HCT116 (cell line): ENCODE measurements around the gene PLCL2. TPM values are rescaled to one million over a fixed set of nuclear protein-coding genes. Genes with fewer than 3 reads are reported as not detected.

ENCODE experiments used
- ATAC-seq: fragments of 200-7000 bp; cut with Tn5 transposase; 2 replicates; pipeline ENCODE4 v1.9.1; 2020; ENCODE audit warnings: mild to moderate bottlenecking, moderate library complexity
- BruUV-seq: library from RNA; stranded (reverse); fragments of 400-500 nt; replicated peaks from 2 replicates; lab custom pipeline; 2021; lab: Mats Ljungman, UMichigan
- CTCF ChIA-PET: fragments of 300-600 bp; sonication (Branson Sonifier 250); formaldehyde crosslinking; loops from one replicate; lab custom pipeline; 2021; ENCODE audit warnings: antibody characterized with exemption; lab: Charles Lee
- POLR2A ChIA-PET: fragments of 300-600, 350-600 bp; sonication (Branson Sonifier 250); formaldehyde crosslinking; loops from one replicate; lab custom pipeline; 2021; ENCODE audit warnings: antibody characterized with exemption; lab: Charles Lee
- RAD21 ChIA-PET, 2 experiments: fragments of 300-600 bp; sonication (Branson Sonifier 250); formaldehyde crosslinking; loops; one replicate each; lab custom pipeline; 2023; ENCODE audit warnings: low total read pairs in 2 of 2; ENCODE audit not compliant: uncharacterized antibody in 2 of 2, unreplicated experiment in 2 of 2, low non-redundant PET in 1 of 2; lab: Charles Lee
- DNase-seq: peaks from one replicate; pipeline ENCODE4 v3.0.0-alpha.2; 2010; ENCODE audit warnings: low read depth, low spot score
- H2AFZ ChIP-seq: fragments of 200-600 bp; shearing (Covaris generic), sonication (generic); 2 replicates; pipeline ENCODE4 v1.6.1; 2017; ENCODE audit warnings: low read depth, mixed run types, mixed read lengths, antibody characterized with exemption, low read length; ENCODE audit not compliant: poor library complexity, severe bottlenecking
- H3K27ac ChIP-seq: 2 replicates; pipeline ENCODE4 v1.5.1; 2012; ENCODE audit warnings: low read depth, low read length
- H3K27me3 ChIP-seq: fragments of 200-600 bp; sonication (generic); 2 replicates; pipeline ENCODE4 v1.6.1; 2016; ENCODE audit warnings: mixed run types, low read length, mixed read lengths; ENCODE audit not compliant: insufficient read depth
- H3K36me3 ChIP-seq, 2 experiments: fragments of 200-500 bp in 1 of 2; fragments of 200-600 bp in 1 of 2; sonication (Bioruptor generic) in 1 of 2; sonication (generic) in 1 of 2; 2 replicates each; pipeline versions ENCODE4 v1.5.1 to v1.6.1; 2014 to 2016; ENCODE audit warnings: low read length in 2 of 2, inconsistent platforms in 1 of 2, mixed read lengths in 1 of 2, mixed run types in 1 of 2; ENCODE audit not compliant: insufficient read depth in 2 of 2, control insufficient read depth in 1 of 2
- H3K4me1 ChIP-seq, 2 experiments: fragments of 200-600 bp in 1 of 2; sonication (generic) in 1 of 2; 2 replicates each; pipeline versions ENCODE4 v1.5.1 to v1.6.1; 2012 to 2017; ENCODE audit warnings: low read length in 2 of 2, inconsistent platforms in 1 of 2, mild to moderate bottlenecking in 1 of 2, mixed read lengths in 1 of 2, mixed run types in 1 of 2, moderate library complexity in 1 of 2; ENCODE audit not compliant: insufficient read depth in 2 of 2, control insufficient read depth in 1 of 2
- H3K4me2 ChIP-seq: fragments of 200-600 bp; sonication (generic); 2 replicates; pipeline ENCODE4 v1.6.1; 2017; ENCODE audit warnings: mixed run types, low read length, mixed read lengths
- H3K4me3 ChIP-seq, 2 experiments: fragments of 200-600 bp in 1 of 2; sonication (generic) in 1 of 2; replicated peaks in 1 of 2; 2 replicates each; pipeline ENCODE4 v1.5.1; 2011 to 2016; ENCODE audit warnings: low read length in 2 of 2, control low read depth in 1 of 2, low read depth in 1 of 2, mild to moderate bottlenecking in 1 of 2, mixed read lengths in 1 of 2, mixed run types in 1 of 2
- H3K79me2 ChIP-seq: fragments of 200-600 bp; sonication (generic); 2 replicates; pipeline ENCODE4 v1.6.1; 2017; ENCODE audit warnings: mild to moderate bottlenecking, mixed run types, low read length, moderate library complexity, mixed read lengths; ENCODE audit not compliant: insufficient read depth
- H3K9ac ChIP-seq: fragments of 200-600 bp; sonication (generic); 2 replicates; pipeline ENCODE4 v1.6.1; 2016; ENCODE audit warnings: low read length, mixed read lengths
- H3K9me2 ChIP-seq: fragments of 200-600 bp; sonication (generic), shearing (Covaris generic); 2 replicates; pipeline ENCODE4 v1.6.1; 2017; ENCODE audit warnings: mixed run types, mild to moderate bottlenecking, moderate library complexity; ENCODE audit not compliant: insufficient read depth
- H3K9me3 ChIP-seq, 2 experiments: fragments of 200-500 bp in 1 of 2; fragments of 200-600 bp in 1 of 2; sonication (Bioruptor generic) in 1 of 2; sonication (generic) in 1 of 2; 2 replicates each; pipeline ENCODE4 v1.6.1; 2014 to 2017; ENCODE audit warnings: low read length in 2 of 2, mixed read lengths in 2 of 2, inconsistent platforms in 1 of 2, low read depth in 1 of 2, mild to moderate bottlenecking in 1 of 2, mixed run types in 1 of 2, moderate library complexity in 1 of 2; ENCODE audit not compliant: control insufficient read depth in 1 of 2, insufficient read depth in 1 of 2
- H4K20me1 ChIP-seq: fragments of 200-600 bp; sonication (generic), shearing (Covaris generic); 2 replicates; pipeline ENCODE4 v1.6.1; 2017; ENCODE audit warnings: mixed run types, mild to moderate bottlenecking, moderate library complexity; ENCODE audit not compliant: insufficient read depth
- EGR1 ChIP-seq: IDR thresholded peaks from 2 replicates; pipeline ENCODE4 v1.6.1; 2012; ENCODE audit warnings: low read depth
- EZH2phosphoT487 ChIP-seq: fragments of 200-600 bp; IDR thresholded peaks from 2 replicates; pipeline ENCODE4 v1.6.1; 2018; ENCODE audit warnings: antibody characterized with exemption, borderline replicate concordance
- FOSL1 ChIP-seq: IDR thresholded peaks from 2 replicates; pipeline ENCODE4 v1.6.1; 2012; ENCODE audit warnings: low read depth
- POLR2A ChIP-seq: IDR thresholded peaks from 2 replicates; pipeline ENCODE4 v1.7.0; 2011; ENCODE audit warnings: borderline replicate concordance; ENCODE audit not compliant: insufficient read depth, insufficient read length; ENCODE audit errors: extremely low read depth
- POLR2AphosphoS5 ChIP-seq: IDR thresholded peaks from 2 replicates; pipeline ENCODE4 v1.6.1; 2011; ENCODE audit warnings: mild to moderate bottlenecking, low read depth, low read length, moderate library complexity
- RAD21 ChIP-seq: IDR thresholded peaks from 2 replicates; pipeline ENCODE4 v1.6.1; 2012; ENCODE audit warnings: low read depth, mild to moderate bottlenecking
- SIN3A ChIP-seq: IDR thresholded peaks from 2 replicates; pipeline ENCODE4 v1.6.1; 2012; ENCODE audit warnings: low read depth
- SRF ChIP-seq: IDR thresholded peaks from 2 replicates; pipeline ENCODE4 v1.6.1; 2012; ENCODE audit warnings: low read depth
- TCF7L2 ChIP-seq: IDR thresholded peaks from 2 replicates; pipeline ENCODE4 v1.7.0; 2011; ENCODE audit warnings: borderline replicate concordance, inconsistent platforms; ENCODE audit not compliant: insufficient read depth, insufficient read length; ENCODE audit errors: extremely low read depth
- YY1 ChIP-seq: IDR thresholded peaks from 2 replicates; pipeline ENCODE4 v1.6.1; 2011; ENCODE audit warnings: low read length, low read depth, moderate library complexity, mild to moderate bottlenecking; ENCODE audit not compliant: insufficient replicate concordance; ENCODE audit errors: extremely low read depth
- intact Hi-C: fragments of 100-400 bp; cut with micrococcal nuclease; formaldehyde crosslinking; loops from 2 replicates; pipeline ENCODE4 v1.10.0; 2022
- total RNA-seq: library from RNA; stranded (reverse); gene quantifications from one replicate; pipeline ENCODE4 v1.2.1, GENCODE V29; 2021; ENCODE audit not compliant: unreplicated experiment
- TF ChIP-seq, protein P1 (sequence below): IDR thresholded peaks from 2 replicates; pipeline ENCODE4 v1.6.1; 2011; ENCODE audit warnings: mild to moderate bottlenecking, low read length, moderate library complexity; ENCODE audit not compliant: insufficient replicate concordance; ENCODE audit errors: extremely low read depth
- TF ChIP-seq, protein P2 (sequence below): IDR thresholded peaks from 2 replicates; pipeline ENCODE4 v1.6.1; 2012; ENCODE audit warnings: low read depth
- TF ChIP-seq, protein P3 (sequence below): IDR thresholded peaks from 2 replicates; pipeline ENCODE4 v1.6.1; 2012
- TF ChIP-seq, protein P4 (sequence below), 3 experiments: fragments of 200-600 bp in 1 of 3; sonication (generic) in 1 of 3; IDR thresholded peaks in 2 of 3; conservative IDR thresholded peaks in 1 of 3; 2 replicates each; pipeline ENCODE4 v1.5.1; 2012 to 2017; ENCODE audit warnings: low read depth in 2 of 3, low read length in 2 of 3, antibody characterized with exemption in 1 of 3, borderline replicate concordance in 1 of 3, control low read depth in 1 of 3, mild to moderate bottlenecking in 1 of 3, mixed read lengths in 1 of 3, mixed run types in 1 of 3, moderate library complexity in 1 of 3; ENCODE audit not compliant: insufficient read depth in 1 of 3

PLCL2 gene
- total RNA-seq, 1 experiment from 2014 or later = 2.2 TPM

DNA sequence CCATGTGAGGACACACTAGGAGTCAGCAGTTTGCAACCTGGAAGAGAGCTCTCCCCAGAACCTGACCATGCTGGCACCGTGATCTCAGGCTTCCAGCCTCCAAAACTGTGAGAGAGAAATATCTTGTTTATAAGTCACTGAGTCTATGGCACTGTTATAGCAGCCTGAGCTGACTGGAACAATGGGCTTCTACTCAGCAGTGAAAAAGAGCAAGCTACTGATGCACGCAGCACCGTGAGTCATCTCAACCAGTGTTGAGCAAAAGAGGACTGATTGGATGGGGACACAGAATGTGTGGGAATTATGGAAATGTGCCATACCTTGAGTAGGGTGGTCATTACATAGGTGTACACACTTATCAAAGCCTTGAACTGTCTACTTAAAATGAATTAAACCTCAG is 230.4 kb downstream of the PLCL2 start:
- H4K20me1 ChIP-seq = no peaks in the 10 kb centered on the region
- no peaks in the 10 kb centered on the region for H3K4me1 ChIP-seq
- no peak overlapping the region for H2AFZ ChIP-seq
- DNase-seq (no peak), ATAC-seq (no peak)
- BruUV-seq = no TSS peak
- H3K9ac ChIP-seq = no peak overlapping the region
- H3K9me2 ChIP-seq = no peaks in the 10 kb centered on the region
- ChIA-PET RAD21 (no interaction called here), POLR2A (no interaction called here), CTCF (no interaction called here)
- no peak overlapping the region for H3K27ac ChIP-seq
- no peak overlapping the region for H3K4me2 ChIP-seq
- H3K36me3 ChIP-seq = no peaks in the 10 kb centered on the region
- H3K4me3 ChIP-seq = no peak overlapping the region
- intact Hi-C loops = no loop called here
- no peaks in the 10 kb centered on the region for H3K27me3 ChIP-seq
- no peaks in the 10 kb centered on the region for H3K9me3 ChIP-seq
- no peaks in the 10 kb centered on the region for H3K79me2 ChIP-seq
- TF ChIP-seq SRF (no peak), TCF7L2 (no peak), YY1 (no peak), POLR2A (no peak), EZH2phosphoT487 (no peak), EGR1 (no peak), FOSL1 (no peak), POLR2AphosphoS5 (no peak), SIN3A (no peak), RAD21 (no peak)
- TF ChIP-seq, protein P1, sequence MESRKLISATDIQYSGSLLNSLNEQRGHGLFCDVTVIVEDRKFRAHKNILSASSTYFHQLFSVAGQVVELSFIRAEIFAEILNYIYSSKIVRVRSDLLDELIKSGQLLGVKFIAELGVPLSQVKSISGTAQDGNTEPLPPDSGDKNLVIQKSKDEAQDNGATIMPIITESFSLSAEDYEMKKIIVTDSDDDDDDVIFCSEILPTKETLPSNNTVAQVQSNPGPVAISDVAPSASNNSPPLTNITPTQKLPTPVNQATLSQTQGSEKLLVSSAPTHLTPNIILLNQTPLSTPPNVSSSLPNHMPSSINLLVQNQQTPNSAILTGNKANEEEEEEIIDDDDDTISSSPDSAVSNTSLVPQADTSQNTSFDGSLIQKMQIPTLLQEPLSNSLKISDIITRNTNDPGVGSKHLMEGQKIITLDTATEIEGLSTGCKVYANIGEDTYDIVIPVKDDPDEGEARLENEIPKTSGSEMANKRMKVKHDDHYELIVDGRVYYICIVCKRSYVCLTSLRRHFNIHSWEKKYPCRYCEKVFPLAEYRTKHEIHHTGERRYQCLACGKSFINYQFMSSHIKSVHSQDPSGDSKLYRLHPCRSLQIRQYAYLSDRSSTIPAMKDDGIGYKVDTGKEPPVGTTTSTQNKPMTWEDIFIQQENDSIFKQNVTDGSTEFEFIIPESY = no peak
- TF ChIP-seq, protein P2, sequence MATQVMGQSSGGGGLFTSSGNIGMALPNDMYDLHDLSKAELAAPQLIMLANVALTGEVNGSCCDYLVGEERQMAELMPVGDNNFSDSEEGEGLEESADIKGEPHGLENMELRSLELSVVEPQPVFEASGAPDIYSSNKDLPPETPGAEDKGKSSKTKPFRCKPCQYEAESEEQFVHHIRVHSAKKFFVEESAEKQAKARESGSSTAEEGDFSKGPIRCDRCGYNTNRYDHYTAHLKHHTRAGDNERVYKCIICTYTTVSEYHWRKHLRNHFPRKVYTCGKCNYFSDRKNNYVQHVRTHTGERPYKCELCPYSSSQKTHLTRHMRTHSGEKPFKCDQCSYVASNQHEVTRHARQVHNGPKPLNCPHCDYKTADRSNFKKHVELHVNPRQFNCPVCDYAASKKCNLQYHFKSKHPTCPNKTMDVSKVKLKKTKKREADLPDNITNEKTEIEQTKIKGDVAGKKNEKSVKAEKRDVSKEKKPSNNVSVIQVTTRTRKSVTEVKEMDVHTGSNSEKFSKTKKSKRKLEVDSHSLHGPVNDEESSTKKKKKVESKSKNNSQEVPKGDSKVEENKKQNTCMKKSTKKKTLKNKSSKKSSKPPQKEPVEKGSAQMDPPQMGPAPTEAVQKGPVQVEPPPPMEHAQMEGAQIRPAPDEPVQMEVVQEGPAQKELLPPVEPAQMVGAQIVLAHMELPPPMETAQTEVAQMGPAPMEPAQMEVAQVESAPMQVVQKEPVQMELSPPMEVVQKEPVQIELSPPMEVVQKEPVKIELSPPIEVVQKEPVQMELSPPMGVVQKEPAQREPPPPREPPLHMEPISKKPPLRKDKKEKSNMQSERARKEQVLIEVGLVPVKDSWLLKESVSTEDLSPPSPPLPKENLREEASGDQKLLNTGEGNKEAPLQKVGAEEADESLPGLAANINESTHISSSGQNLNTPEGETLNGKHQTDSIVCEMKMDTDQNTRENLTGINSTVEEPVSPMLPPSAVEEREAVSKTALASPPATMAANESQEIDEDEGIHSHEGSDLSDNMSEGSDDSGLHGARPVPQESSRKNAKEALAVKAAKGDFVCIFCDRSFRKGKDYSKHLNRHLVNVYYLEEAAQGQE = no peak
- TF ChIP-seq, protein P3, sequence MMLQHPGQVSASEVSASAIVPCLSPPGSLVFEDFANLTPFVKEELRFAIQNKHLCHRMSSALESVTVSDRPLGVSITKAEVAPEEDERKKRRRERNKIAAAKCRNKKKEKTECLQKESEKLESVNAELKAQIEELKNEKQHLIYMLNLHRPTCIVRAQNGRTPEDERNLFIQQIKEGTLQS = no peak
- TF ChIP-seq, protein P4, sequence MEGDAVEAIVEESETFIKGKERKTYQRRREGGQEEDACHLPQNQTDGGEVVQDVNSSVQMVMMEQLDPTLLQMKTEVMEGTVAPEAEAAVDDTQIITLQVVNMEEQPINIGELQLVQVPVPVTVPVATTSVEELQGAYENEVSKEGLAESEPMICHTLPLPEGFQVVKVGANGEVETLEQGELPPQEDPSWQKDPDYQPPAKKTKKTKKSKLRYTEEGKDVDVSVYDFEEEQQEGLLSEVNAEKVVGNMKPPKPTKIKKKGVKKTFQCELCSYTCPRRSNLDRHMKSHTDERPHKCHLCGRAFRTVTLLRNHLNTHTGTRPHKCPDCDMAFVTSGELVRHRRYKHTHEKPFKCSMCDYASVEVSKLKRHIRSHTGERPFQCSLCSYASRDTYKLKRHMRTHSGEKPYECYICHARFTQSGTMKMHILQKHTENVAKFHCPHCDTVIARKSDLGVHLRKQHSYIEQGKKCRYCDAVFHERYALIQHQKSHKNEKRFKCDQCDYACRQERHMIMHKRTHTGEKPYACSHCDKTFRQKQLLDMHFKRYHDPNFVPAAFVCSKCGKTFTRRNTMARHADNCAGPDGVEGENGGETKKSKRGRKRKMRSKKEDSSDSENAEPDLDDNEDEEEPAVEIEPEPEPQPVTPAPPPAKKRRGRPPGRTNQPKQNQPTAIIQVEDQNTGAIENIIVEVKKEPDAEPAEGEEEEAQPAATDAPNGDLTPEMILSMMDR (IDR thresholded peaks at IDR 0.05 in 2 of 3, conservative IDR thresholded peaks at IDR 0.05 in 1 of 3; ENCODE audit: borderline replicate concordance in 1 of 3, insufficient read depth in 1 of 3, low read depth in 2 of 3, low read length in 2 of 3) = no peak
